Endometrial microvascular endothelial cells (primary cell): ENCODE results near the gene SNX25. TPM values are rescaled to one million over a fixed set of nuclear protein-coding genes. Genes with fewer than 3 reads are reported as not detected.
"Not testable (repeated sequence)": the region's sequence is repeated elsewhere in the genome, so short reads cannot be mapped to it uniquely, and the experiment has no call there.

Source experiments
- in situ Hi-C: cut with HindIII; loops from 2 replicates; pipeline ENCODE4 v1.10.0; 2017; ENCODE audit warnings: low sequenced_read_pairs, low pct_unique_long_range_greater_than_20kb; ENCODE audit errors: inconsistent ontology term
- total RNA-seq: library from RNA; depleted of rRNA; stranded (reverse); fragments of >200 nt; gene quantifications from one replicate; pipeline ENCODE4 v1.2.3, GENCODE V29; 2015; ENCODE audit errors: inconsistent ontology term

SNX25 gene
- total RNA-seq, 1 donor from 2014 or later = 13.7 TPM

DNA sequence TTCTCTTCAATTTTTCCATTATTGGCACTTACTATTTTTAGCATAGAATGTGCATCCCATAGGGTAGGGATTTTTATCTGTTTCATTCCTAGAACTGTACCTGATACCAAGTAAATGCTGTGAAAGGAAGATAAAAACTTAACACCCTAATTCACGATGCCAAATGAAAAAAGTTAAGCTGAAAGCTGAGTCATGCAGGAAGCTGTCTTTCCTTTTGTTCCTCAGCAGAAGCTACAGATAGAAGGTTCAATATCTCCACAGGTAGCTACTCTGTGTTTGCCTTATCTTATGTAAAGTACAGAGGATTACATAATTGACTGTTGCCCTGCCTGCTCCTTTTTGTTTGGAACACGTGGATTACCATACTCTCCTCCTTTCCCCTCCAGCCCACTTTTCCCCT lies 109.3 kb downstream of the SNX25 start:
- in situ Hi-C loops = no loop called here

DNA sequence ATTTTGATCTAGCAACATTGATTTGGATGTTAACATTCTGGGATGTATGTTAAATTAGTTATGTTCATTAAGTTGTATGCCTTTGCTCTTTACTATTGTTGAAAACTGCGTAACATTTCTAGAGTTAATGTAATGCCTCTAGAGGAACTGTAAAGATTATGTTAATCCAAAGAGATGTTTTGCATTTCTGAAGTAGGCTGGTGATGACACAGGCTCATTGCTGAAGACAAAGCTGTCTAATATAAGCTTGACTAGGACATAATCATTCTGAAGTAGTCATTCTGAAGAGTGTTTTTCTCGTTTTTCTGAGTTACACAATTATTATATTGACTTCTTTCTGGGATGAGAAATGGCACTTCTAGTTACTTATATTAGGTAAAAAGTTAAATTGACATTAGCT lies 113.4 kb downstream of the SNX25 start:
- in situ Hi-C loops = no loop called here

DNA sequence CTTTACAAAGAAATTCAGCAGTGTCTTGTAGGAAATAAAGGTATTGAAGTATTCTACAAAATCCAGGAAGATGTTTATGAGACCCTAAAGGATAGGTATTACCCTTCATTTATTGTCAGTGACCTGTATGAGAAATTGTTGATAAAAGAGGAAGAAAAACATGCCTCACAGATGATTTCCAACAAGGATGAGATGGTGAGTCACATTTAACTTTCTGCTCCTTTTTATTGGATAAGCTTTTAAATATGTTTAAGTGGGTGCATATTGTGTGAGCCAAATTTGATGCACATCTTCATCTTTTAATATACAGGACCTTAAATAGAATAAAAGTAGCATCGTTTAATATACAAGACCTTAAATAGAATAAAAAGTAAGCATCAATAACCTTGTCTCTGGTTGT lies 114.2 kb downstream of the SNX25 start:
- in situ Hi-C loops = no loop called here

DNA sequence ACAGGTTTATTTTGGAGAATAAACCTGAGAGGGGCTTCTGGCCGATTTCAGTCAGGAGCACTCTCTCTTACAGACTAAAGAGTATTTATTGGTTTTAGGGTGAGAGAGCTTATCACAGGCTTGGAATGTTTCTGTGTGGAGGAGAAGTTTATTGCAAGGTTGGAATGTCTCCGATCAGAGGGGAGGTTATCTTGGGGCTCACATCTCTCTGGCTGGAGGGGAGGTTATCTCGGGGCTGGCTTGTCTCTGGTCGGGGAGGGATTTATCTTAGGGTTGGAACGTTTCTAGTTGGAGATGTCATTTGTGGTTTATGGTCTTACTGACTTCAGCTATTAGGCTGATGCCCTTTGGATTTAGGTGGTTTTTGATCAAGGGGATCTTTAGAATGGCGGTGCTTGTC lies 115.0 kb downstream of the SNX25 start:
- in situ Hi-C loops = not testable (repeated sequence)

DNA sequence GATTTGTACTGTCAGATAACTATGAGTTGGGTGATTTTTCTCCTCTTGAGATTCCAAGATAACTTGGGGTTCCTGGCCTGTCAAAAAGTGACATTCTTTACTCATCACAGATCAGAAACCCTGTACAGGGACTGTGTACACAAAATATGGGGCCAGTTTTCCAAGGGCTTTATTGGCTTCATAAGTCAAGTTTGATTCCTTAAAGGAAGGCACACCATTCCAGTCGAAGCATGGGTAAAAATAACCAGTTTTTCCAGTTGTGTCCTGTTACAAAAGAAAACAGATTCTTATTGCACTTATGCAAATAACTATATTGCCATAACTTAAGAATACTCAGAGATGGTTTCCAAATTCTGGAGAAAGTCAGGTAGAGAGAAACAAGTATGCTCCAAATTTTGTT lies 116.3 kb downstream of the SNX25 start:
- in situ Hi-C loops = not testable (repeated sequence)

DNA sequence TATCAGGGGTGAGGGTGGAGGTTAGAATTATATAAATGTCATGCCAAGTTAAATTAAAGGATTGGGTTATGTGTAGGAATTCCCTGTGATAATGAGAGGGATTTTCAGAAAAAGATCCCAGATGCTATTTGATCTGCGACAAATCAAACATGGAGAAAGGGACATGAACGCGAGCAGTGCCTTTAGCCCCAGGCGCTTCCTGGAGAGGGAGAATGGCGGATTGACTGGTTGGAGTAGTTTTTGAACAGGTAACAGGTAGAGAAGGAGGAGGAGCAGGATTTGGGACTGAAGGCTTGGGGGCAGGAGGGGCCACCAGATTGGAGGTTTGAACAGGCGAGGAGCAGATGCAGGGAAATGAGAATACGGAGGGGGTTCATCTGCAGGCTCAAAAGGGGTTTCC lies 119.2 kb downstream of the SNX25 start:
- in situ Hi-C loops = no loop called here

DNA sequence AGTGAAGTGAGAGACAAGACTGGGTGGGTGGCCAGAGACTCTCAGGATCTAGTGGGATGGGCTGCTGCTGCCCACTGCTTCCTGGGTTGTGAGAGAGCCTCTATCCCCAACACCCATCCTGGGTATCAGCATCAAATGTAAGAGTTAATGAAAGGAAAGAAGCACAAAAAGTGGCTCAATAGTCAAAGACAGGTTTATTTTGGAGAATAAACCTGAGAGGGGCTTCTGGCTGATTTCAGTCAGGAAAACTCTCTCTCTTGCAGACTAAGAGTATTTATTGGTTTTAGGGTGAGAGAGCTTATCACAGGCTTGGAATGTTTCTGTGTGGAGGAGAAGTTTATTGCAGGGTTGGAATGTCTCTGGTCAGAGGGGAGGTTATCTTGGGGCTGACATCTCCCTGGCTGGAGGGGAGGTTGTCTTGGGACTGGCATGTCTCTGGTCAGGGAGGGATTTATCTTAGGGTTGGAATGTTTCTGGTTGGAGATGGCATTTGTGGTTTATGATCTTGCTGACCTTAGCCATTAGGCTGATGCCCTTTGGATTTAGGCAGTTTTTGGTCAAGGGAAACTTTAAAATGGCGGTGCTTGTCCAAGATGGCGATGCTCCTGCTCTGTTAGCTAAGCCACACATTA lies 120.6 kb downstream of the SNX25 start:
- in situ Hi-C loops = not testable (repeated sequence)

DNA sequence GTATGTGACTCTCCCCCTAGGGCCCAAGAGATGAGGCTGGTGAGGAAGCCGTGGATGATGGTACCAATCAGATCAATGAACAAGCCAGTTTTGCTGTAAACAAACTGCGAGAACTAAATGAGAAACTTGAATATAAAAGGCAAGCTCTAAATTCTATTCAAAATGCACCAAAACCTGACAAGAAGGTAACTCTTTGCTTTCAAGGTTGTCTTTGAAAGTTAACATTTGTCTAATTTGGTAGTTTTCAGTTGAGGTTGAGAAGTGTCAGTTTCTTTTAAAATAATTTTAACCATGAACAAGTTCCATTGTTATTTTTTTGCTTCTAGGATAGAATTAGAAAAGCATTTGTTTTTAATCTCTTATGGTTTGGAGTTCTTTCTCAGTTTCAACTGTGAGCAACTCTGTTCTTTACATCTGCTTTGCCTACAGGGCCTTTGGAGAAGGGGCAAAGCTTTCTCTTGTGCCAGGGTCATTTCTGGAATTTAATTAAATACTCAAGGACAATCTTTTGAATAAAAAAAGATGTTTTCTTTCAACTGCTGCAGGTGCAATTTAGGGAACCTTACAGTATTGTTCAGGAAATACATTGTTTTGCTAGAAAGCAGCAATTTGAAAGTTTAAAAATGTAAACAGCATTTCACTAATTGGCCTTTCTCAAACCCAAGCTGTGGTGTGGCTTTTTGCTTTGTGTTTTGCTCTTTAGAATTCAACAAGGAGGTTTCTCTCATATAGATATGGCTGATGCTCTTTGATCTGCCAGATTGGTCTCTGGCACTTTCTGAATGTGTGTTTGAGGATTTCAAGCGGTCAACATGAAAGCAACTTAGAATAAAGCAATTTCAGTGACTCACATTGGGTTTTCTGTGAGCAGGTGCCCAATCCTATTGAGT lies 123.4 kb downstream of the SNX25 start:
- in situ Hi-C loops = no loop called here

DNA sequence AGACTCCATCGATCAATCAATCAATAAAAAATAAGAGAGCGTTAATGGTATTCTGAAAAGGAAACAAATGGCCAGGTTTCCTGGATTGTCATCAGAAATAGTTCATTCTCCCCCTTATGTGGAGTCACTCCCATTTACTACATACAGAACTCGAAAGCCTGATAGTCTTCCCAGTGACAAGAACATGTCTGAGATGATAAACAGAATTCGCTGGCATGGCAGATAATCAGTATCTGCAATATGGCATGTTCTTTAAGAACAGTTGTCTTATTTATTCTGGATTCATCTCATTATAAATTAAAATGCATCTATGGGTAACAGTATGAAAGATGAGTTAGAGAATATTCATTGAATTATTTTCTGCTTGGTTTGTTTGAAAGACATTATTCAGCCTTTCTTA lies 124.9 kb downstream of the SNX25 start:
- in situ Hi-C loops = no loop called here

DNA sequence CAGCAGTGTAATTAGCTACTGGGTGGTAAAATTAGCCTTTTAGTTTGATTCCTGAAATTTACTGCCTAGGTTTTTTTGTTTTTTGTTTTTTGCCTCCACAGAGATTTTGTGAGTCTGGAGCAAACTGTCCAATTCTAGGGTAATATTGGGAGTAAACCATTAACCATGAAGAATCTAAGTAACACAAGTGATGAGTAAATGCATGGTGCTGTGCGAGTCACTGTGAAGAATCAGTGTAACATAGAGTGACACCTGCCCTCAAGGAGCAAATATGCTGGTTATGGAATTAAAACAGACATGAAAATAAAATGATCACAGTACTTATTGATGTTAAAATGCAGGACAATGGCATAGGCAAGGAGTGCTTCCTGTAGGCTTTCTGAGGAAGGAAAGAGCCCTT lies 126.2 kb downstream of the SNX25 start:
- in situ Hi-C loops = no loop called here

DNA sequence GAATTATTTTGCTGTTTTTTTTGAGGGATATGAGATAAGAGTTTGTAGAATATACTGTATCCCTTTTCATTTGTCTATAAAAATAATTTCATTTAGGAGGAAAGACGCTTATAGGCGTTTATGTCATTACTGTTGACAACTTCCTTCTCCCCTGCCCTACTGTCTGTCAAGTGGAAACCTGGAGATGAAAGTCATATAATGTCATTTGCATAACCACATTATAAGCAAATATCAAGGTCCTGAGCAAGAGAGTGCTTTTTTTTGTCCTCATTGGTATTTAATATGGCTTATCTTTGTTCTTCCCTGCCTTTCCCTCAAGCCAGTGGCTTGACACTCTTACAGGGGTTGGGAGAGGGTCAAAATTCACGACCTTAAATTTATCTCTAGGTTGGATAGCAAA lies 130.5 kb downstream of the SNX25 start:
- in situ Hi-C loops = no loop called here

DNA sequence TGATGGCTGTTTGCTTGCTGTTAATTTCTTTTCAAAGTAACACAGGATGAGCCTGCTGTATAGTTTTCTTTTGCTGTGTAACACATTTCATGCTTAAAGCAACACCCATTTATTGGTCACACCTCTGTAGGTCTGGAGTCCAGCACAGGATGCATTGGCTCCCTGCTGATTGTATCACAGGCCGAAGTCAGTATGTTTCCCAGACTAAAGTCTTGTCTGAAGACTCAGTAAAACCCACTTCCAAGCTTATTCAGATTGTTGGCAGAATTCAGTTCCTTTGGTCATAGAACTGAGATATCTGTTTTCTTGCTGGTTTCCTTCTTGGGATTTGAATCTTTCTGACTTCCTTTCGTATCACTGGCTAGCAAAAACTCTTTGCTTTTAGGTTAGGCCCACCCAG lies 132.0 kb downstream of the SNX25 start:
- in situ Hi-C loops = no loop called here

DNA sequence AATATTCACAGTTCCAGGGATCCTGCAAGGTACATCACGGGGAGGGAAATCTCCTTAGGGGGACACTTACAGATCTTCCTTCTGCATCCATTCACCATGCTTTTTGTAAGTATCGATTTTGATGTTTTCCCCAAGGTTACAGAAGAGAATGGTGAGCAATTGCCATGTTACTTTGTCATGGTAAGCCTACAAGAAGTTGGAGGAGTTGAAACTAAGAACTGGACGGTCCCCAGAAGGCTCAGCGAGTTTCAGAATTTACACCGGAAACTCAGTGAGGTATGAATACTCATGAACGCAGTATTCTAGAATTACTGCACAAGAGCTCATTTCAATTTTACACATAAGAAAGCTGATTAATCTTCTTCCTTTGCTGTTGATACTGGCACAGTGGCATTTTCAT lies 132.4 kb downstream of the SNX25 start:
- in situ Hi-C loops = no loop called here

DNA sequence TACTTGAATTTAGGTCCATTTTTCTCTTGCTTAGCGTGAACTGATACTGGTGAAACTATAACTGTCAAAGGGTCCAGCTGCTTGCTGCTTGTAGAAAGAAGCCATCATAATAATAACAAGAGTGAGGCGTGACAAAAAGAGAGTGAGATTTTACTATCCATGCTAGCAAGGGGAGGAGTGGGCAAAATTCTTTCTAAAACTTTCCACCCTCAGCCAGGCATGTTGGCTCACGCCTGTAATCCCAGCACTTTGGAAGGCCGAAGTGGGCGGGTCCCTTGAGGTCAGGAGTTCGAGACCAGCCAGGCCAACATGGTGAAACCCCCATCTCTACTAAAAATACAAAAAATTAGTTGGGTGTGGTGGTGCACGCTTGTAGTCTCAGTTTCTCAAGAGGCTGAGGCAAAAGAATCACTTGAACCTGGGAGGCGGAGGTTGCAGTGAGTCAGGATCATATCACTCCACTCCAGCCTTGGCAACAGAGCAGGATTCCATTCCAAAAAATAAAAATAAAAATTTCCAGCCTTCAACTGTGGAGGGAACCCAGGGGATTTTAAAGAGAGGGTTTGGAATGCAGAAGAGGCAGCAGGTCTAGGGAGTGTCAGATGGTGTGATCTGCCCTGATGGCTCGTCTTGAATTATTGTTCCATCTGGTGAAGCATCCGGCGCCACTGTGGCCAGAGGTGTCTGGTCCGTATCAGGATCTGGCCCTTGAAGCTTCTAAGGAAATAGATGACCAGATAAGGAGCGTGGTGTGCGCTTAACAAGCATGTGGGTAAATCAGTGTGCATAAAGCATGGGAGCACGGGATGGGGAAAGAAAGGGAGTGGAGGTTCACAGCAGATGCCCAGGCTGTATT lies 134.6 kb downstream of the SNX25 start:
- in situ Hi-C loops = no loop called here

DNA sequence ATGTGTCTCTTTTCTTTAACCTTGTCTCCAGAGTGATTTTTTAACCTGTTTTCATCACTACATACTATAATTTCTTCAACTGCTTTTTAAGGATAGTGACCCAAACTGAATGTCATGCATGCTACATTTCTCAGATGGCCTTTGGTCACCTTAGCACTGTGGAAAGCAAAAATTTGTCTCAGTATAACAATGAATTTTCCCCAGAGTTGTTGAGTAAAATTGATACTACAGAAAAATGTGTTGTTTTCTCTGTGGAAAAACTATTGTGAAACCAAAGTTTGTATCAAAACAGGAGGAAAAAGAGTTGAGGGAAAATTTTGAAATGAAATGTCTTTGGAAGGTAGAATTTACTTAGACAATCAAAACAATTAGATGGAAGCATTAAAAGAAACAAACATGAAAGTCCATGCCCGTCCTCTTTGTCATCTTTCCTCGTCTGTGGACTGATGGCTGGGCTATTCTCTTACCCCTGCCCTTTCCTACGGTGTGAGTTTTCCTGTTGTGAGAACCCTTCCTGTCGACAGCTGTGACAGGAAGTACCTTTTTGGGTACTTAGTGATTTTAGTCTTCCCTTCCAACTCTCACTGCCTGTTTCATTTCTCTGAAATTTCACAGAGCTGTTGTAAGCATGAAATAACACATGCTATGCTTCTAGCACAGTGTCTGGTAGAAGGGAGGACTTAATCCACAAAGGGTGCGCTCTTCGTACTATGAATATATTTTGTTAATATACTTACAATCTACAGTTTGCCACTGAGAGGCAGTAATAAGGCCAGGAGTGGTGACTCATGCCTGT lies 135.5 kb downstream of the SNX25 start:
- in situ Hi-C loops = no loop called here

DNA sequence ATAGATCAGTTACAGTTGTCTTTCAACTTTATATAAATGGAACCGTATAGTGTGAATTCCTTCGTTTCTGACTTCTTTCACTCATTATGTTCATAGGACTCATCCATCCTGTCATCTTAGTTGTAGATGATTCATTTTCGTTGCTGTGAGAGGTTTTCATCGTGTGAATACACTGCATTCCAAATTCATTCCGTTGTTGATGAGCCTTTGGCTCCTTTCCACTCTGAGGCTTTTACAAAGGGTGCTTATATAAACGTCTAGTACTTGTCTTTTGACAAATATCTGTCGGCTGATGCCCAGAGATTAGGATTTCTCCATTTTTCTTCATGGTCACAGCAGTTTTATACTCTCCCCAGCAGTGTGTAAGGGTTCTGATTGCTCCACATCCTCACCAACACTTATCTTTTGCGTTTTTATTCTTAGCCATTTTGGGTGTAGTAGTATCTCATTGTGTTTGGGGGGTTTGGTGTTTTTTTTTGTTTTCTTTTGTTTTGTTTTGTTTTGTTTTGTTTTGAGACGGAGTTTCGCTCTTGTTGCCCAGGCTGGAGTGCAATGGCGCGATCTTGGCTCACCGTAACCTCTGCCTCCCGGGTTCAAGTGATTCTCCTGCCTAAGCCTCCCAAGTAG lies 137.7 kb downstream of the SNX25 start:
- in situ Hi-C loops = no loop called here

DNA sequence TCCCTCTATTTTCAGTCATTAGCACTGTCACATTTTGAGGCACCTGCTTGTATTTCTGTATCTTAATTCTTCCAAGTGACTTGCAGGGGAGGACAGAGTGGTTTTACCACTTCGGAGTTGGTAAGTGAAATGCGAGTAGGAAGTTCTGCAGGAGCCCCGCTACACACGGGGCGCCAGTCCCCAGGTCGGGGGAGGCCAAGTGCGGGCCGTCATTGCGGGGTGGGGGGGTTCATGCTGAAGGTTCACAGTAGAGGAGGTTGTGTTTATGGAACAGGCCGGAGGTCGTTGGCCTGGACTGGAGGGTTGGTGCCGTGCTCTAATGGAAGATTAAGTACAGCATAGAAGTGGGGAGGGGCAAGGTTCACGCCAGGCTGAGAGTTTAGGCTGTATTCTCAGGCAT lies 142.3 kb downstream of the SNX25 start:
- in situ Hi-C loops = no loop called here

DNA sequence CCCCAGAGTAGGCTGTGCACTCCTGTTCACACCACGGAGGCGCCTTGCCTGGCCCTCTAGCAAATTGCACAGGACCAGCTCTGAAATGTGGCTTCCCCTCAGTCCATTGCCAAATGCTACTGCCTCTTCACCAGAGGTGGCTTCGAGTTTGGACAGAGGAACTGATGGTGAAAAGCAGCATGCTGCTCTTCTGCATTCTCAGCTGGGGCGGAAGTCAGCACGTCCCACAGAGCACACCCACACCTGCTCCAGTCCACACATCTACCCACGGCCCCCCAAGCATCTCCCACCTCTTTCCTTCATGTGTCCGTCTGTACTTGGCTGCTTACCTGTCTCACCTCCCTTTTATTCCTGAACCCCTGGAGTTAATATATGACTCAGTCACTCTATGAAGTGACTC lies 142.8 kb downstream of the SNX25 start:
- in situ Hi-C loops = no loop called here
